ENCODE measurements around the gene C19orf47.
A peak's percentile ranks its signal among the peaks of the same experiment; 100 is the strongest.

Gene C19orf47

GRCh38 chr19:40348125-40348913 is at the start of gene C19orf47, which contains the start of gene PLD3:
TSS of gene C19orf47 (minus strand) at chr19:40348397. CDS start at chr19:40341857, 6,540 bp downstream.
TSS of gene PLD3 (plus strand) at chr19:40348695. CDS start at chr19:40366484, 17,789 bp downstream.
- DNase-seq (ENCODE audit: low spot score) (peak; percentile 99), ATAC-seq (ENCODE audit: low read depth) (peak; percentile 98)
- Histone ChIP-seq H3K27ac (ENCODE audit: poor library complexity, severe bottlenecking) (no peak within 1 kb of the TSS), H3K9me3 (ENCODE audit: severe bottlenecking) (no peaks in the 10 kb centered on the region), H3K36me3 (ENCODE audit: low read depth) (peaks cover 5% of the 10 kb centered on the region; the same call in 1 of the 2 replicates), H3K27me3 (ENCODE audit: insufficient read depth, poor library complexity, severe bottlenecking) (no peaks in the 10 kb centered on the region), H3K4me1 (ENCODE audit: insufficient read depth, poor library complexity, severe bottlenecking) (peaks cover 3% of the 10 kb centered on the region), H3K4me3 (ENCODE audit: severe bottlenecking) (peak within 1 kb of the TSS; percentile 55)
- no peak for TF ChIP-seq CTCF (IDR thresholded peaks at IDR 0.05; ENCODE audit: poor library complexity, severe bottlenecking)

- Histone ChIP-seq H3K27ac (ENCODE audit: poor library complexity, severe bottlenecking) (no peak overlapping the region), H3K27me3 (ENCODE audit: insufficient read depth, poor library complexity, severe bottlenecking) (no peaks in the 10 kb centered on the region), H3K36me3 (ENCODE audit: low read depth) (no peaks in the 10 kb centered on the region), H3K9me3 (ENCODE audit: severe bottlenecking) (no peaks in the 10 kb centered on the region), H3K4me1 (ENCODE audit: insufficient read depth, poor library complexity, severe bottlenecking) (peaks cover 7% of the 10 kb centered on the region), H3K4me3 (ENCODE audit: severe bottlenecking) (no peak overlapping the region)
- no peak for DNase-seq (ENCODE audit: low spot score)
- ATAC-seq (ENCODE audit: low read depth) = no peak
- TF ChIP-seq CTCF (IDR thresholded peaks at IDR 0.05; ENCODE audit: poor library complexity, severe bottlenecking) = no peak
Measured at GRCh38 chr19:40397568-40397906, 49.3 kb upstream of the C19orf47 start.

GRCh38 chr19:40396886-40397567 is 48.8 kb upstream of the C19orf47 start:
- H3K4me3 ChIP-seq (ENCODE audit: severe bottlenecking) = no peak overlapping the region
- H3K36me3 ChIP-seq (ENCODE audit: low read depth) = no peaks in the 10 kb centered on the region
- peaks cover 8% of the 10 kb centered on the region for H3K4me1 ChIP-seq (ENCODE audit: insufficient read depth, poor library complexity, severe bottlenecking)
- H3K27me3 ChIP-seq (ENCODE audit: insufficient read depth, poor library complexity, severe bottlenecking) = no peaks in the 10 kb centered on the region
- no peak for DNase-seq (ENCODE audit: low spot score)
- TF ChIP-seq CTCF (IDR thresholded peaks at IDR 0.05; ENCODE audit: poor library complexity, severe bottlenecking) = no peak
- H3K27ac ChIP-seq (ENCODE audit: poor library complexity, severe bottlenecking) = no peak overlapping the region
- H3K9me3 ChIP-seq (ENCODE audit: severe bottlenecking) = no peaks in the 10 kb centered on the region
- ATAC-seq (ENCODE audit: low read depth) = no peak

GRCh38 chr19:40395956-40396355 is 47.8 kb upstream of the C19orf47 start:
- ATAC-seq (ENCODE audit: low read depth) (no peak), DNase-seq (ENCODE audit: low spot score) (no peak)
- no peak for TF ChIP-seq CTCF (IDR thresholded peaks at IDR 0.05; ENCODE audit: poor library complexity, severe bottlenecking)

More at GRCh38 chr19:40395956-40396355, 47.8 kb upstream of the C19orf47 start:
- no peak overlapping the region for H3K27ac ChIP-seq (ENCODE audit: poor library complexity, severe bottlenecking)
- H3K4me3 ChIP-seq (ENCODE audit: severe bottlenecking) = no peak overlapping the region
- no peaks in the 10 kb centered on the region for H3K9me3 ChIP-seq (ENCODE audit: severe bottlenecking)
- H3K4me1 ChIP-seq (ENCODE audit: insufficient read depth, poor library complexity, severe bottlenecking) = peaks cover 8% of the 10 kb centered on the region
- H3K27me3 ChIP-seq (ENCODE audit: insufficient read depth, poor library complexity, severe bottlenecking) = no peaks in the 10 kb centered on the region
- no peaks in the 10 kb centered on the region for H3K36me3 ChIP-seq (ENCODE audit: low read depth)
